GM21381 (cell line): ENCODE results near the gene CT45A5.
"Not testable (repeated sequence)": the region's sequence is repeated elsewhere in the genome, so short reads cannot be mapped to it uniquely, and the experiment has no call there.

ENCODE experiments used
- ATAC-seq: cut with Tn5 transposase; IDR thresholded peaks from one replicate; pipeline ENCODE4 v1.9.1; 2021; ENCODE audit warnings: mild to moderate bottlenecking, moderate library complexity; ENCODE audit not compliant: unreplicated experiment

CT45A5 gene

GRCh38 chrX:135785403-135785802, at the start of gene CT45A5:
Gene CT45A5 (minus strand): TSS chrX:135785503. CDS start chrX:135781729, 3,774 bp downstream.
- not testable (repeated sequence) for ATAC-seq

DNA sequence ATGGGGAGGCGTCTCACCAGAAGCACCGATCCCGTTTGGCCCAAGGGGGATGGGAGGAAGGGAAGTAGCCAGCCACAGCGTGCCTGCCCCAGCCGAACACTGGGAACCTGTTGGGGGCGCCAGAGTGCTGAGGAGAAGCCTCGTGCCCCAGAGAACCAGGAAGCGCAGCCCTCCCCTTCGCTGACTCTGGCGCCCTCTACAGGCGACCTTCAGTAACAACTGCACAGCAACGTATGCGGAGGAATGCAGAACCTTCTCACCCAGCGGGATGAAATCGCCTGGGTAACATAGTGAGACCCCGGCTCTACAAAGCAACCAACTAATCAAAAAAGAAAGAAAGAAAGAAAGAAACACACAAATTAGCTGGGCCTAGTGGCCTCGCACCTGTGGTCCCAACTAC, 34.6 kb upstream of the CT45A5 start, which contains the start of gene CT45A2:
Gene CT45A2 (minus strand): TSS at position 101 of the 400 bp plus-strand sequence. CDS start 3,747 bp downstream, outside the sequence.
- ATAC-seq, result not testable (repeated sequence)

DNA sequence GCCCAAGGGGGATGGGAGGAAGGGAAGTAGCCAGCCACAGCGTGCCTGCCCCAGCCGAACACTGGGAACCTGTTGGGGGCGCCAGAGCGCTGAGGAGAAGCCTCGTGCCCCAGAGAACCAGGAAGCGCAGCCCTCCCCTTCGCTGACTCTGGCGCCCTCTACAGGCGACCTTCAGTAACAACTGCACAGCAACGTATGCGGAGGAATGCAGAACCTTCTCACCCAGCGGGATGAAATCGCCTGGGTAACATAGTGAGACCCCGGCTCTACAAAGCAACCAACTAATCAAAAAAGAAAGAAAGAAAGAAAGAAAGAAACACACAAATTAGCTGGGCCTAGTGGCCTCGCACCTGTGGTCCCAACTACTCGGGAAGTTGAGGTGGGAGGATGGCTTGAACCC, 17.4 kb upstream of the CT45A5 start, which contains the start of gene CT45A6:
Gene CT45A6 (minus strand): TSS at position 101 of the 400 bp plus-strand sequence. CDS start 3,794 bp downstream, outside the sequence.
- ATAC-seq, result not testable (repeated sequence)

DNA sequence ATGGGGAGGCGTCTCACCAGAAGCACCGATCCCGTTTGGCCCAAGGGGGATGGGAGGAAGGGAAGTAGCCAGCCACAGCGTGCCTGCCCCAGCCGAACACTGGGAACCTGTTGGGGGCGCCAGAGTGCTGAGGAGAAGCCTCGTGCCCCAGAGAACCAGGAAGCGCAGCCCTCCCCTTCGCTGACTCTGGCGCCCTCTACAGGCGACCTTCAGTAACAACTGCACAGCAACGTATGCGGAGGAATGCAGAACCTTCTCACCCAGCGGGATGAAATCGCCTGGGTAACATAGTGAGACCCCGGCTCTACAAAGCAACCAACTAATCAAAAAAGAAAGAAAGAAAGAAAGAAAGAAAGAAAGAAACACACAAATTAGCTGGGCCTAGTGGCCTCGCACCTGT, 17.2 kb downstream of the CT45A5 start, which contains the start of gene CT45A3:
Gene CT45A3 (minus strand): TSS at position 101 of the 400 bp plus-strand sequence. CDS start 3,747 bp downstream, outside the sequence.
- ATAC-seq, result not testable (repeated sequence)

GRCh38 chrX:135744739-135745138, 40.6 kb downstream of the CT45A5 start:
- not testable (repeated sequence) for ATAC-seq

- no peak for ATAC-seq
Measured at GRCh38 chrX:135741192-135741715, 44.0 kb downstream of the CT45A5 start.

GRCh38 chrX:135740681-135741149, 44.6 kb downstream of the CT45A5 start:
- peak; percentile 64 for ATAC-seq

- ATAC-seq, result no peak
Measured at GRCh38 chrX:135737366-135738071, 47.8 kb downstream of the CT45A5 start.

- not testable (repeated sequence) for ATAC-seq
Measured at GRCh38 chrX:135734666-135735065, 50.6 kb downstream of the CT45A5 start.
